Posterior cingulate gyrus (tissue), 11 donors: ENCODE measurements around the gene ARID1B.

Experiments used
- DNase-seq, 10 donors: peaks; one replicate each; pipeline versions ENCODE4 v3.0.0 to v3.0.0-alpha.2; 2020 to 2021; ENCODE audit warnings: mixed read lengths in 3 of 10
- intact Hi-C: fragments of 100-400 bp; cut with DNase I; formaldehyde crosslinking; loops from one replicate; pipeline ENCODE4 v1.15.1; 2023

Gene ARID1B

GRCh38 chr6:156845454-156846155 is 68.4 kb downstream of the ARID1B start:
- no peak for DNase-seq
- intact Hi-C loops: no loop called here

GRCh38 chr6:156846845-156847599 is 69.8 kb downstream of the ARID1B start:
- intact Hi-C loops: no loop called here
- no peak for DNase-seq

GRCh38 chr6:156848123-156848522 is 70.9 kb downstream of the ARID1B start:
- intact Hi-C loops: no loop called here
- no peak for DNase-seq

GRCh38 chr6:156848533-156848932 is 71.4 kb downstream of the ARID1B start:
- intact Hi-C loops: no loop called here
- DNase-seq: peak in 1 of 10 donors; percentile 65

GRCh38 chr6:156849806-156850205 is 72.6 kb downstream of the ARID1B start:
- intact Hi-C loops: no loop called here
- DNase-seq: no peak

- intact Hi-C loops: no loop called here
- DNase-seq: no peak
Observed at GRCh38 chr6:156850353-156850752, 73.2 kb downstream of the ARID1B start.

- intact Hi-C loops: no loop called here
- no peak for DNase-seq
Observed at GRCh38 chr6:156851454-156851921, 74.3 kb downstream of the ARID1B start.

- intact Hi-C loops: no loop called here
- DNase-seq: no peak
Observed at GRCh38 chr6:156852147-156852857, 75.1 kb downstream of the ARID1B start.

- no peak for DNase-seq
- intact Hi-C loops: no loop called here
Observed at GRCh38 chr6:156852858-156853216, 75.7 kb downstream of the ARID1B start.

- no peak for DNase-seq
- intact Hi-C loops: no loop called here
Observed at GRCh38 chr6:156853733-156854132, 76.6 kb downstream of the ARID1B start.

- intact Hi-C loops: no loop called here
- no peak for DNase-seq
Observed at GRCh38 chr6:156854466-156855161, 77.4 kb downstream of the ARID1B start.

GRCh38 chr6:156857573-156857972 is 80.4 kb downstream of the ARID1B start:
- intact Hi-C loops: no loop called here
- no peak for DNase-seq

GRCh38 chr6:156859686-156860085 is 82.5 kb downstream of the ARID1B start:
- no peak for DNase-seq
- intact Hi-C loops: loop anchor here (10.0 kb wide), 1 partner anchor 295 kb away; no protein-coding TSS in a partner anchor

GRCh38 chr6:156862711-156863110 is 85.5 kb downstream of the ARID1B start:
- intact Hi-C loops: loop anchor here (10.0 kb wide), 1 partner anchor 298 kb away; no protein-coding TSS in a partner anchor
- no peak for DNase-seq

GRCh38 chr6:156863504-156863903 is 86.3 kb downstream of the ARID1B start:
- intact Hi-C loops: loop anchor here (10.0 kb wide), 1 partner anchor 299 kb away; no protein-coding TSS in a partner anchor

GRCh38 chr6:156864557-156864956 is 87.4 kb downstream of the ARID1B start:
- intact Hi-C loops: loop anchor here (10.0 kb wide), 1 partner anchor 300 kb away; no protein-coding TSS in a partner anchor
- no peak for DNase-seq

More at GRCh38 chr6:156863504-156863903, 86.3 kb downstream of the ARID1B start:
- DNase-seq: no peak

GRCh38 chr6:156865019-156865629 is 87.9 kb downstream of the ARID1B start:
- intact Hi-C loops: loop anchor here (10.0 kb wide), 1 partner anchor 300 kb away; no protein-coding TSS in a partner anchor
- no peak for DNase-seq

GRCh38 chr6:156866220-156867015 is 89.2 kb downstream of the ARID1B start:
- intact Hi-C loops: loop anchor here (10.0 kb wide), 1 partner anchor 302 kb away; no protein-coding TSS in a partner anchor
- DNase-seq: peak in 7 of 10 donors; percentile 36 to 85 (median 60)

GRCh38 chr6:156867121-156867520 is 89.9 kb downstream of the ARID1B start:
- intact Hi-C loops: loop anchor here (10.0 kb wide), 1 partner anchor 302 kb away; no protein-coding TSS in a partner anchor
- no peak for DNase-seq
